Body of pancreas (tissue), 4 donors: Measurements from ENCODE around the gene DUSP23.

Experiments used
- CTCF ChIP-seq, 7 experiments: fragments of 450-650 bp in 4 of 7; fragments of 200-600 bp in 3 of 7; sonication (generic) in 3 of 7; IDR thresholded peaks; one replicate each; pipeline ENCODE4 v1.5.1; 2016 to 2019; ENCODE audit warnings: antibody characterized with exemption in 7 of 7
- POLR2A ChIP-seq, 3 donors: fragments of 450-650 bp; IDR thresholded peaks; one replicate each; pipeline ENCODE4 v1.6.1; 2016; ENCODE audit warnings: antibody characterized with exemption in 3 of 3, mild to moderate bottlenecking in 2 of 3

GRCh38 chr1:159749630-159750029, 31.1 kb upstream of the DUSP23 start:
- TF ChIP-seq CTCF (IDR thresholded peaks at IDR 0.05) (no peak), POLR2A (IDR thresholded peaks at IDR 0.05) (no peak)
